ENCODE data around the gene ACSF2.
A peak's percentile ranks its signal among the peaks of the same experiment; 100 is the strongest.
"Not testable (repeated sequence)": the region's sequence is repeated elsewhere in the genome, so short reads cannot be mapped to it uniquely, and the experiment has no call there.

Gene ACSF2

GRCh38 chr17:50475362-50475761 is 49.3 kb downstream of the ACSF2 start:
- no peak overlapping the region for H3K4me3 ChIP-seq (ENCODE audit: low read depth, low read length)
- no peak for TF ChIP-seq CTCF (IDR thresholded peaks at IDR 0.05; ENCODE audit: insufficient read depth, low read depth, low read length, missing control alignments)
- no peak for DNase-seq (ENCODE audit: low read depth)

- DNase-seq (ENCODE audit: low read depth); H3K4me3 ChIP-seq (ENCODE audit: low read depth, low read length): not testable (repeated sequence)
These were observed 49.9 kb downstream of the ACSF2 start for GRCh38 chr17:50475775-50476544.

DNA sequence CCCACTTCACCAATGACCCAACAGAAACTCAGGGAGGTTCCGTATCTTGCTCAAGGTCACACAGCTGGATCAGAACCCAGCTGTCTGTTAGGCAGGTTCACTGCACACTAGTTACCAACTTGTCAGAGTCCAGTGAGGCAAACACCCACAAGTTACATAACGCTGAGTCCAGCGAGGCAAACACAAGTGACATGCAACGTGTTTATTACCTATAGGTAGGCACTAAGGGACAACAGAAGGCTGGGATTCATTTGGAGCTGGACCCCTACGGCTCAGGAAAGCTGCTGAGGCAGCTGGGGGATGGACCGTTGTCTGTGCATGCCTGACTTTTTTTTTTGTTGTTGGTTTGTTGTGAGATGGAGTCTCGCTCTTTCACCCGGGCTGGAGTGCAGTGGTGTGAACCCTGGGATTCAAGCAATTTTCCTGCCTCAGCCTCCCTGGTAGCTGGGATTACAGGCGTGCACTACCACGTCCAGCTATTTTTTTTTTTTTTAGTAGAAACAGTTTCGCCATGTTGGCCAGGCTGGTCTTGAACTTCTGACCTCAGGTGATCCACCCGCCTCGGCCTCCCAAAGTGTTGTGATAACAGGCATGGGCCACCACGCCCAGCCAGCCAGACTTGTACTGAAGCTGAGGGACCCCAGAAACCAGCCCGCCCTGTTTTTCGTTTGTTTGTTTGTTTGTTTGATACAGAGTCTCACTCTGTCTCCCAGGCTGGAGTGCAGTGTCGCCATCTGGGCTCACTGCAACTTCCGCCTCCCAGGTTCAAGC is 50.7 kb downstream of the ACSF2 start:
- H3K4me3 ChIP-seq (ENCODE audit: low read depth, low read length): no peak overlapping the region
- no peak for TF ChIP-seq CTCF (IDR thresholded peaks at IDR 0.05; ENCODE audit: insufficient read depth, low read depth, low read length, missing control alignments)
- DNase-seq (ENCODE audit: low read depth): no peak

GRCh38 chr17:50477976-50478375 is 52.0 kb downstream of the ACSF2 start:
- peak overlapping the region; percentile 99 for H3K4me3 ChIP-seq (ENCODE audit: low read depth, low read length)
- no peak for DNase-seq (ENCODE audit: low read depth)
- TF ChIP-seq CTCF (IDR thresholded peaks at IDR 0.05; ENCODE audit: insufficient read depth, low read depth, low read length, missing control alignments): no peak

GRCh38 chr17:50478391-50479381 is 52.7 kb downstream of the ACSF2 start, which contains the start of gene RSAD1:
Gene RSAD1 (plus strand): TSS chr17:50478860. CDS start chr17:50478885, 25 bp downstream.
- H3K4me3 ChIP-seq (ENCODE audit: low read depth, low read length): peak within 1 kb of the TSS; percentile 99
- TF ChIP-seq CTCF (IDR thresholded peaks at IDR 0.05; ENCODE audit: insufficient read depth, low read depth, low read length, missing control alignments): peak; percentile 82
- peak; percentile 97 for DNase-seq (ENCODE audit: low read depth)

DNA sequence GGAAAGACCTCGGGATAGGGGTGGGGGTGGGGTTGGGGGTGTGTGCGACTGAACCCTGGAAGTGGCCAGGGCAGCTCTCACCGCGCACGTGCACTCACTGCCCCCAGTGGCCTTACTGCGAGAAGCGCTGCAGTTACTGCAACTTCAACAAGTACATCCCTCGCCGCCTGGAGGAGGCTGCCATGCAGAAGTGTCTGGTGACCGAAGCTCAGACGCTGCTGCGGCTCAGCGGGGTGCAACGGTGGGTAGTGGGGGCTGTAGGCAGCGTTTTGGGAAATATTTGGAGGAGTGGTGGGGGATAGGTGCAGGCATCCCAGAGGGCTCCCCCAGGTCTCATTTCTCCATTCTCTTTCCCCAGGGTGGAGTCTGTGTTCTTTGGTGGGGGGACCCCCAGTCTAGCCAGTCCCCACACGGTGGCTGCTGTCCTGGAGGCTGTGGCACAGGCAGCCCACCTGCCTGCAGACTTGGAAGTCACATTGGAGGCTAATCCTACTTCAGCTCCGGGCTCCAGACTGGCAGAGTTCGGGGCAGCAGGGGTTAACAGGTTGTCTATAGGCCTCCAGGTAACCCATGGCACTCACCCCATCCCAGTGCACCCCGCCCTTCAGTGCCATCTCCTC is 53.6 kb downstream of the ACSF2 start:
- peak; percentile 91 for DNase-seq (ENCODE audit: low read depth)
- peak; percentile 59 for TF ChIP-seq CTCF (IDR thresholded peaks at IDR 0.05; ENCODE audit: insufficient read depth, low read depth, low read length, missing control alignments)
- H3K4me3 ChIP-seq (ENCODE audit: low read depth, low read length): peak overlapping the region; percentile 99

Data from GM12865 (cell line).